ENCODE data around the gene SMYD2.

DNA sequence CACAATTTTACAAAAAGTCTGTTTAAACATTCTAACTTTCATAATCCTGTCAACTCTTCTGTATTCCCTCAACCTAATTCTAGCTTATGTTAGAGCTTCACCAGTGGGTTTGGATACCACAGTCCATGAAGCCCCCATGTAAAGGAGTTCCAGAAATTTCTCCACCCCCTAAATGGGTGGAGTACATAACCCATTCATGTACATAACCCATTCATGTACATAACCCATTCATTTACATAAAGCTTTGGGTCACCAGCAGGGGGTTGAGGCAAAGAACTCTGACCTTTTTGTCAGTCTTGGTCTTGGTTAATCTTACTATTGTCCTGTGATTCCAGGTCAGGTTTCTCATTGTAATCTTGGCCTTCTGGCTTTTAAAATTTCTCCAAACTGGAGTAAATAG, 61.6 kb downstream of the SMYD2 start:
- TF ChIP-seq GATA2 (IDR thresholded peaks at IDR 0.05; ENCODE audit: low read depth, low read length) (no peak), GATA3 (IDR thresholded peaks at IDR 0.05; ENCODE audit: low read depth, low read length) (no peak)
